Fibroblast of lung (primary cell): ENCODE measurements around the gene ELP4. TPM values are rescaled to one million over a fixed set of nuclear protein-coding genes. Genes with fewer than 3 reads are reported as not detected.

Source experiments
- DNase-seq, 2 donors: peaks; one replicate each; pipeline versions ENCODE4 v3.0.0 to v3.0.0-alpha.2; 2010; ENCODE audit warnings: low read depth in 2 of 2
- H2AFZ ChIP-seq: 2 replicates; pipeline ENCODE4 v1.5.1; 2012; ENCODE audit warnings: low read length, control low read depth, inconsistent platforms
- H3K27ac ChIP-seq: 2 replicates; pipeline ENCODE4 v1.5.1; 2011; ENCODE audit warnings: low read length, control low read depth; ENCODE audit not compliant: insufficient read depth
- H3K27me3 ChIP-seq: 2 replicates; pipeline ENCODE4 v1.5.1; 2011; ENCODE audit warnings: mild to moderate bottlenecking, low read length; ENCODE audit not compliant: control insufficient read depth, insufficient read depth
- H3K36me3 ChIP-seq: 2 replicates; pipeline ENCODE4 v1.5.1; 2011; ENCODE audit warnings: low read length; ENCODE audit not compliant: control insufficient read depth, insufficient read depth
- H3K4me1 ChIP-seq: 2 replicates; pipeline ENCODE4 v1.5.1; 2011; ENCODE audit warnings: low read length; ENCODE audit not compliant: control insufficient read depth, insufficient read depth; ENCODE audit errors: extremely low read depth
- H3K4me2 ChIP-seq: 2 replicates; pipeline ENCODE4 v1.5.1; 2011; ENCODE audit warnings: low read length, control low read depth; ENCODE audit not compliant: insufficient read depth; ENCODE audit errors: extremely low read depth
- H3K4me3 ChIP-seq, 4 experiments: fragments of 200-600 bp in 1 of 4; sonication (generic) in 1 of 4; replicated peaks in 1 of 4; 2 replicates each; pipeline ENCODE4 v1.5.1; 2011 to 2016; ENCODE audit warnings: low read length in 4 of 4, low read depth in 3 of 4, mild to moderate bottlenecking in 3 of 4, control low read depth in 2 of 4, inconsistent platforms in 1 of 4, mixed read lengths in 1 of 4; ENCODE audit not compliant: insufficient read depth in 1 of 4; ENCODE audit errors: control extremely low read depth in 1 of 4
- H3K79me2 ChIP-seq: 2 replicates; pipeline ENCODE4 v1.5.1; 2012; ENCODE audit warnings: mild to moderate bottlenecking, low read length, inconsistent platforms; ENCODE audit not compliant: control insufficient read depth, insufficient read depth
- H3K9ac ChIP-seq: 2 replicates; pipeline ENCODE4 v1.5.1; 2011; ENCODE audit warnings: mild to moderate bottlenecking, low read length, control low read depth; ENCODE audit not compliant: insufficient read depth
- H3K9me3 ChIP-seq: 2 replicates; pipeline ENCODE4 v1.5.1; 2012; ENCODE audit warnings: low read depth, low read length; ENCODE audit not compliant: control insufficient read depth, insufficient read depth
- H4K20me1 ChIP-seq: 2 replicates; pipeline ENCODE4 v1.5.1; 2011; ENCODE audit warnings: low read length; ENCODE audit not compliant: control insufficient read depth, insufficient read depth; ENCODE audit errors: extremely low read depth
- CTCF ChIP-seq, 2 donors: IDR thresholded peaks in 1 of 2; conservative IDR thresholded peaks in 1 of 2; 1 replicate in 1 of 2; 2 replicates in 1 of 2; pipeline ENCODE4 v1.5.1; 2011 to 2012; ENCODE audit warnings: low read length in 2 of 2, control low read depth in 1 of 2, inconsistent platforms in 1 of 2, low read depth in 1 of 2, mild to moderate bottlenecking in 1 of 2
- EZH2 ChIP-seq: IDR thresholded peaks from 2 replicates; pipeline ENCODE4 v1.5.1; 2012; ENCODE audit warnings: low read length, control low read depth, mild to moderate bottlenecking; ENCODE audit errors: missing control alignments
- polyA plus RNA-seq, 2 donors: library from polyadenylated mRNA; depleted of rRNA in 1 of 2; stranded (reverse) in 1 of 2; unstranded in 1 of 2; fragments of >200 nt; gene quantifications; 2 replicates each; pipeline ENCODE4 v1.2.1, GENCODE V29; 2011 to 2012; ENCODE audit warnings: missing spikeins in 1 of 2
- total RNA-seq: library from RNA; depleted of rRNA; stranded (reverse); fragments of >200 nt; gene quantifications from 2 replicates; pipeline ENCODE4 v1.2.1, GENCODE V29; 2014

ELP4 gene
- total and polyA plus RNA-seq, 2 donors (not counting 1 experiment from before 2014, with no cell fraction given) = 11.7 to 13.1 TPM

- Histone ChIP-seq H3K9me3 (no peaks in the 10 kb centered on the region), H3K79me2 (no peaks in the 10 kb centered on the region), H3K36me3 (no peaks in the 10 kb centered on the region), H3K27me3 (no peaks in the 10 kb centered on the region), H2AFZ (no peak overlapping the region), H3K4me1 (no peaks in the 10 kb centered on the region), H4K20me1 (no peaks in the 10 kb centered on the region), H3K4me2 (no peak overlapping the region), H3K9ac (no peak overlapping the region), H3K4me3 (no peak overlapping the region), H3K27ac (no peak overlapping the region)
- TF ChIP-seq EZH2 (no peak), CTCF (conservative IDR thresholded peaks at IDR 0.05 in 1 of 2, IDR thresholded peaks at IDR 0.05 in 1 of 2; ENCODE audit: low read depth in 1 of 2, low read length in 2 of 2) (no peak)
- DNase-seq = peak; percentile 21 to 26
Observed at GRCh38 chr11:31702966-31703365, 193.4 kb downstream of the ELP4 start.

- H2AFZ ChIP-seq = no peak overlapping the region
- no peaks in the 10 kb centered on the region for H3K9me3 ChIP-seq
- no peaks in the 10 kb centered on the region for H3K27me3 ChIP-seq
- no peak for TF ChIP-seq CTCF (conservative IDR thresholded peaks at IDR 0.05 in 1 of 2, IDR thresholded peaks at IDR 0.05 in 1 of 2; ENCODE audit: low read depth in 1 of 2, low read length in 2 of 2)
- TF ChIP-seq EZH2 = no peak
- no peak overlapping the region for H3K4me2 ChIP-seq
- no peak overlapping the region for H3K4me3 ChIP-seq
- H3K36me3 ChIP-seq = no peaks in the 10 kb centered on the region
- no peak overlapping the region for H3K27ac ChIP-seq
- H3K79me2 ChIP-seq = no peaks in the 10 kb centered on the region
- no peaks in the 10 kb centered on the region for H4K20me1 ChIP-seq
- H3K9ac ChIP-seq = no peak overlapping the region
- no peaks in the 10 kb centered on the region for H3K4me1 ChIP-seq
- no peak for DNase-seq
Observed at GRCh38 chr11:31706357-31706756, 196.8 kb downstream of the ELP4 start.

- Histone ChIP-seq H4K20me1 (no peaks in the 10 kb centered on the region), H3K79me2 (no peaks in the 10 kb centered on the region), H3K4me3 (no peak overlapping the region), H3K27ac (no peak overlapping the region), H2AFZ (no peak overlapping the region), H3K27me3 (no peaks in the 10 kb centered on the region), H3K4me2 (no peak overlapping the region), H3K9me3 (no peaks in the 10 kb centered on the region), H3K9ac (no peak overlapping the region), H3K36me3 (no peaks in the 10 kb centered on the region), H3K4me1 (no peaks in the 10 kb centered on the region)
- DNase-seq = no peak
- no peak for TF ChIP-seq CTCF (conservative IDR thresholded peaks at IDR 0.05 in 1 of 2, IDR thresholded peaks at IDR 0.05 in 1 of 2; ENCODE audit: low read depth in 1 of 2, low read length in 2 of 2)
- TF ChIP-seq EZH2 = no peak
Observed at GRCh38 chr11:31711137-31711536, 201.6 kb downstream of the ELP4 start.
